ENCODE data around the gene SMG6. TPM values are rescaled to one million over a fixed set of nuclear protein-coding genes. Genes with fewer than 3 reads are reported as not detected.

Gene SMG6
- total and polyA plus RNA-seq, 2 of the 8 experiments (the other 6 are each of a cell fraction or from before 2014, with no cell fraction given) = 18.5 to 25.2 TPM

DNA sequence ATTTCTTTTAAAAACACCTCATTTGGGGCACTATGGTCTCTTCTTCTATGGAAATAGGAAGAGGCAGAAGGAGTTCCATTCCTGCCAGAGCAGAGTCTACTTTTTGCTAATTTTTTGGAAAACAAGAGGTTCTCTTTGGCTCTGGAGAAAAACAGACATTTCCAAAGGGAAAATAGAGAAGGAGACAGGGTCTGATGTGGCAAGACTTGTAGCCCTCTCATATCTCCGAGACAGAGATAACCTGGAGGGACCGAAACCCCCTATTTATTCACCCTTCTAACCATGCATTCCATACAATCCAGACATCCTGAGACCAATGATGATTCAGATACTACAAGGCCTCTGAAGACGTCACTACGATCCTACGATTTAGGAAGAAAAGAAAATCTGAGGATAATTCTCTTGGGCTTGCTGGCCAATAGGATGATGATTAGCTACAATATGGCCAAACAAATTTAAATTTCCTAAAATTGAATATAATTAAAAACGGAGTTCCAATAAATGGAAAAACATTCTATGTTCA is 178.5 kb downstream of the SMG6 start:
- no peak overlapping the region for H3K56ac ChIP-seq (replicated peaks; ENCODE audit: insufficient read length, low read depth, low read length)
- peaks cover 3 to 17% (median 7%) of the 10 kb centered on the region in 4 experiments for H3K4me1 ChIP-seq (replicated peaks in 1 of 4; ENCODE audit: control insufficient read depth in 3 of 4, insufficient read depth in 4 of 4, low read length in 3 of 4)
- POLR2A ChIA-PET (ENCODE audit: partially characterized antibody) = no interaction called here
- H3K23ac ChIP-seq (ENCODE audit: insufficient read length) = no peak overlapping the region
- H4K5ac ChIP-seq (ENCODE audit: insufficient read length, low read depth, low read length) = no peak overlapping the region
- no peak overlapping the region for H4K91ac ChIP-seq (replicated peaks; ENCODE audit: insufficient read length, low read length)
- H3K23me2 ChIP-seq (ENCODE audit: low read depth, low read length) = peaks cover 1% of the 10 kb centered on the region; the same call in 1 of the 2 replicates
- no peak overlapping the region for H3K4me2 ChIP-seq (ENCODE audit: insufficient read depth in 1 of 2, low read depth in 2 of 2, low read length in 2 of 2)
- no peak overlapping the region for H3K18ac ChIP-seq (ENCODE audit: extremely low read depth, low read length)
- CTCF ChIA-PET (ENCODE audit: partially characterized antibody) = interaction anchor here (0.6 to 2.4 kb wide), 6 partner anchors 18 to 355 kb away, joined by 3 to 8 read pairs (median 4); no protein-coding TSS in a partner anchor
- H2AK5ac ChIP-seq (ENCODE audit: low read depth, low read length) = no peak overlapping the region
- H2AFZ ChIP-seq (ENCODE audit: low read length) = no peak overlapping the region
- H3K27me3 ChIP-seq (replicated peaks in 1 of 4; ENCODE audit: control insufficient read depth in 3 of 4, extremely low read depth in 1 of 4, insufficient read depth in 3 of 4, low read length in 3 of 4) = no peaks in the 10 kb centered on the region
- H3K9ac ChIP-seq (replicated peaks in 1 of 4; ENCODE audit: extremely low read depth in 1 of 4, low read depth in 3 of 4, low read length in 3 of 4) = no peak overlapping the region
- no peaks in the 10 kb centered on the region; the same call in 1 of the 2 replicates for H3K79me1 ChIP-seq (ENCODE audit: low read depth, low read length)
- no peaks in the 10 kb centered on the region for H3K36me3 ChIP-seq (ENCODE audit: control insufficient read depth in 2 of 4, insufficient read depth in 4 of 4, low read length in 3 of 4)
- H3K14ac ChIP-seq (ENCODE audit: insufficient read length) = no peak overlapping the region
- H3K9me3 ChIP-seq (ENCODE audit: insufficient read depth in 2 of 2, low read depth in 1 of 2, low read length in 1 of 2) = no peaks in the 10 kb centered on the region
- no peak overlapping the region for H2BK15ac ChIP-seq (ENCODE audit: low read length)
- no peak overlapping the region for H2BK120ac ChIP-seq (replicated peaks; ENCODE audit: low read depth, low read length)
- no peak overlapping the region for H2BK20ac ChIP-seq (ENCODE audit: low read length)
- H3K4ac ChIP-seq (replicated peaks; ENCODE audit: insufficient read length, low read depth, low read length) = no peak overlapping the region
- H3K79me2 ChIP-seq (ENCODE audit: control insufficient read depth in 1 of 2, insufficient read depth in 2 of 2, low read length in 2 of 2) = no peaks in the 10 kb centered on the region
- H3K27ac ChIP-seq (ENCODE audit: low read depth, low read length) = no peak overlapping the region
- H4K20me1 ChIP-seq (replicated peaks in 1 of 2; ENCODE audit: control insufficient read depth in 1 of 2, insufficient read depth in 2 of 2, low read length in 2 of 2) = peaks cover 0 to 2% of the 10 kb centered on the region in 2 experiments
- TF ChIP-seq CTBP2 (IDR thresholded peaks at IDR 0.05; ENCODE audit: borderline replicate concordance, insufficient read depth, insufficient read length, low read length) = no peak
- TF ChIP-seq KDM4A (IDR thresholded peaks at IDR 0.05; ENCODE audit: low read depth, low read length, severe bottlenecking) = no peak
- TF ChIP-seq POLR2AphosphoS5 (IDR thresholded peaks at IDR 0.05; ENCODE audit: low read depth, low read length) = no peak
- no peak for TF ChIP-seq BACH1 (IDR thresholded peaks at IDR 0.05; ENCODE audit: low read length)
- TF ChIP-seq EZH2 (IDR thresholded peaks at IDR 0.05; ENCODE audit: low read depth, low read length, severe bottlenecking) = no peak
- TF ChIP-seq TAF7 (optimal IDR thresholded peaks at IDR 0.05; ENCODE audit: borderline replicate concordance, low read depth, low read length) = no peak
- TF ChIP-seq, protein P1, sequence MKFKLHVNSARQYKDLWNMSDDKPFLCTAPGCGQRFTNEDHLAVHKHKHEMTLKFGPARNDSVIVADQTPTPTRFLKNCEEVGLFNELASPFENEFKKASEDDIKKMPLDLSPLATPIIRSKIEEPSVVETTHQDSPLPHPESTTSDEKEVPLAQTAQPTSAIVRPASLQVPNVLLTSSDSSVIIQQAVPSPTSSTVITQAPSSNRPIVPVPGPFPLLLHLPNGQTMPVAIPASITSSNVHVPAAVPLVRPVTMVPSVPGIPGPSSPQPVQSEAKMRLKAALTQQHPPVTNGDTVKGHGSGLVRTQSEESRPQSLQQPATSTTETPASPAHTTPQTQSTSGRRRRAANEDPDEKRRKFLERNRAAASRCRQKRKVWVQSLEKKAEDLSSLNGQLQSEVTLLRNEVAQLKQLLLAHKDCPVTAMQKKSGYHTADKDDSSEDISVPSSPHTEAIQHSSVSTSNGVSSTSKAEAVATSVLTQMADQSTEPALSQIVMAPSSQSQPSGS (IDR thresholded peaks at IDR 0.05; ENCODE audit: low read length) = no peak
- TF ChIP-seq SIRT6 (IDR thresholded peaks at IDR 0.05; ENCODE audit: low read length) = no peak
- TF ChIP-seq SAP30 (IDR thresholded peaks at IDR 0.05; ENCODE audit: insufficient read depth, insufficient replicate concordance, low read length) = no peak
- FAIRE-seq (no peak), DNase-seq (ENCODE audit: low read depth in 1 of 2, low spot score in 2 of 2) (no peak)
- WGBS, 2 experiments (ENCODE audit: extremely low coverage in 1 of 2, insufficient coverage in 1 of 2, insufficient read length in 1 of 2, insufficient replicate concordance in 2 of 2, low coverage in 1 of 2, low lambda C conversion rate in 2 of 2, missing lambda C conversion rate in 1 of 2) = 86% methylated on average over 6 of the region's 6 CpGs; no CpG with 5 or more reads in 1 of the 2 experiments
- H2BK12ac ChIP-seq (ENCODE audit: low read depth, low read length) = no peak overlapping the region
- no peak overlapping the region for H4K8ac ChIP-seq (ENCODE audit: extremely low read depth, insufficient read depth, low read length)
- no peak overlapping the region for H3K4me3 ChIP-seq (ENCODE audit: extremely low read depth in 1 of 4, insufficient read depth in 2 of 4, low read depth in 3 of 4, low read length in 4 of 4)
- H2BK5ac ChIP-seq (ENCODE audit: low read depth, low read length) = no peak overlapping the region
